Nephron (organoid): ENCODE measurements around the gene GLP1R.

Experiments
- H3K27ac Mint-ChIP-seq, 3 experiments: 2 replicates each; pipeline ENCODE4 v1.8.0; 2020; ENCODE audit warnings: mixed read lengths in 3 of 3, mild to moderate bottlenecking in 2 of 3, moderate library complexity in 1 of 3
- H3K27me3 Mint-ChIP-seq: 2 replicates; pipeline ENCODE4 v1.8.0; 2021; ENCODE audit warnings: low read depth, mild to moderate bottlenecking, moderate library complexity, mixed read lengths
- H3K36me3 Mint-ChIP-seq: 2 replicates; pipeline ENCODE4 v1.8.0; 2020; ENCODE audit warnings: low read depth, mixed read lengths
- H3K4me1 Mint-ChIP-seq: 2 replicates; pipeline ENCODE4 v1.8.0; 2020; ENCODE audit warnings: mixed read lengths
- H3K4me3 Mint-ChIP-seq, 3 experiments: 2 replicates each; pipeline ENCODE4 v1.8.0; 2020; ENCODE audit warnings: mild to moderate bottlenecking in 3 of 3, mixed read lengths in 3 of 3, moderate library complexity in 2 of 3
- H3K9me3 Mint-ChIP-seq: 2 replicates; pipeline ENCODE4 v1.8.0; 2020; ENCODE audit warnings: mixed read lengths
- CTCF ChIP-seq, 3 experiments: fragments of 200-600 bp; sonication (generic); IDR thresholded peaks; one replicate each; pipeline ENCODE4 v1.5.0; 2021; ENCODE audit warnings: antibody characterized with exemption in 3 of 3; ENCODE audit not compliant: unreplicated experiment in 3 of 3

GLP1R gene

GRCh38 chr6:39048481-39049399 lies at the start of gene GLP1R:
GLP1R (plus strand) TSS chr6:39048781; CDS start chr6:39048841, 60 bp downstream.
- H3K9me3 Mint-ChIP-seq: peaks cover 2% of the 10 kb centered on the region
- peak within 1 kb of the TSS; percentile 41 to 75 (median 47) for H3K4me3 Mint-ChIP-seq
- no peak for TF ChIP-seq CTCF (IDR thresholded peaks at IDR 0.05; ENCODE audit: unreplicated experiment in 3 of 3)
- H3K27ac Mint-ChIP-seq: no peak within 1 kb of the TSS
- H3K36me3 Mint-ChIP-seq: no peaks in the 10 kb centered on the region
- H3K4me1 Mint-ChIP-seq: no peaks in the 10 kb centered on the region
- peaks cover 93% of the 10 kb centered on the region for H3K27me3 Mint-ChIP-seq

GRCh38 chr6:39003072-39003471 lies 45.5 kb upstream of the GLP1R start:
- H3K27ac Mint-ChIP-seq: no peak overlapping the region
- TF ChIP-seq CTCF (IDR thresholded peaks at IDR 0.05; ENCODE audit: unreplicated experiment in 3 of 3): no peak
- no peaks in the 10 kb centered on the region for H3K4me1 Mint-ChIP-seq
- peaks cover 38% of the 10 kb centered on the region for H3K27me3 Mint-ChIP-seq
- H3K4me3 Mint-ChIP-seq: no peak overlapping the region
- H3K36me3 Mint-ChIP-seq: no peaks in the 10 kb centered on the region
- peaks cover 6% of the 10 kb centered on the region for H3K9me3 Mint-ChIP-seq

GRCh38 chr6:39003492-39003891 lies 45.1 kb upstream of the GLP1R start:
- Mint-ChIP-seq H3K36me3 (no peaks in the 10 kb centered on the region), H3K27ac (no peak overlapping the region), H3K4me1 (no peaks in the 10 kb centered on the region), H3K27me3 (peaks cover 42% of the 10 kb centered on the region), H3K9me3 (peaks cover 6% of the 10 kb centered on the region), H3K4me3 (no peak overlapping the region)
- TF ChIP-seq CTCF (IDR thresholded peaks at IDR 0.05; ENCODE audit: unreplicated experiment in 3 of 3): no peak

GRCh38 chr6:39004801-39005200 lies 43.8 kb upstream of the GLP1R start:
- peaks cover 35% of the 10 kb centered on the region for H3K27me3 Mint-ChIP-seq
- peaks cover 6% of the 10 kb centered on the region for H3K9me3 Mint-ChIP-seq
- H3K27ac Mint-ChIP-seq: no peak overlapping the region
- no peak overlapping the region for H3K4me3 Mint-ChIP-seq
- no peaks in the 10 kb centered on the region for H3K4me1 Mint-ChIP-seq
- H3K36me3 Mint-ChIP-seq: no peaks in the 10 kb centered on the region
- no peak for TF ChIP-seq CTCF (IDR thresholded peaks at IDR 0.05; ENCODE audit: unreplicated experiment in 3 of 3)

GRCh38 chr6:39005774-39006173 lies 42.8 kb upstream of the GLP1R start:
- H3K4me3 Mint-ChIP-seq: no peak overlapping the region
- no peak for TF ChIP-seq CTCF (IDR thresholded peaks at IDR 0.05; ENCODE audit: unreplicated experiment in 3 of 3)
- peaks cover 6% of the 10 kb centered on the region for H3K9me3 Mint-ChIP-seq
- H3K27me3 Mint-ChIP-seq: peaks cover 28% of the 10 kb centered on the region
- no peak overlapping the region for H3K27ac Mint-ChIP-seq
- no peaks in the 10 kb centered on the region for H3K4me1 Mint-ChIP-seq
- no peaks in the 10 kb centered on the region for H3K36me3 Mint-ChIP-seq

GRCh38 chr6:39007575-39007974 lies 41.0 kb upstream of the GLP1R start:
- H3K4me1 Mint-ChIP-seq: no peaks in the 10 kb centered on the region
- no peak overlapping the region for H3K27ac Mint-ChIP-seq
- peaks cover 24% of the 10 kb centered on the region for H3K27me3 Mint-ChIP-seq
- TF ChIP-seq CTCF (IDR thresholded peaks at IDR 0.05; ENCODE audit: unreplicated experiment in 3 of 3): no peak
- H3K4me3 Mint-ChIP-seq: no peak overlapping the region
- H3K36me3 Mint-ChIP-seq: no peaks in the 10 kb centered on the region
- H3K9me3 Mint-ChIP-seq: peaks cover 6% of the 10 kb centered on the region
